ENCODE data around the gene PLEKHG5. TPM values are rescaled to one million over a fixed set of nuclear protein-coding genes. Genes with fewer than 3 reads are reported as not detected.

The PLEKHG5 gene
- total and polyA plus RNA-seq, 2 donors (not counting 1 experiment from before 2014, with no cell fraction given), result 0.42 to 3.3 TPM

GRCh38 chr1:6507037-6507428, 15.6 kb upstream of the PLEKHG5 start:
- no peaks in the 10 kb centered on the region for H3K27me3 ChIP-seq (ENCODE audit: control insufficient read depth, insufficient read depth, low read length)
- H3K4me1 ChIP-seq (ENCODE audit: control insufficient read depth, extremely low read depth, insufficient read depth, low read length), result no peaks in the 10 kb centered on the region
- no peak overlapping the region for H3K4me3 ChIP-seq (replicated peaks in 1 of 4; ENCODE audit: control extremely low read depth in 1 of 4, insufficient read depth in 1 of 4, low read depth in 3 of 4, low read length in 4 of 4)
- no peak overlapping the region for H3K9ac ChIP-seq (ENCODE audit: insufficient read depth, low read length)
- H3K36me3 ChIP-seq (ENCODE audit: control insufficient read depth, insufficient read depth, low read length), result no peaks in the 10 kb centered on the region
- no peak overlapping the region for H3K27ac ChIP-seq (ENCODE audit: insufficient read depth, low read length)
- no peak for DNase-seq (ENCODE audit: low read depth in 2 of 2)
- no peaks in the 10 kb centered on the region for H3K9me3 ChIP-seq (ENCODE audit: control insufficient read depth, insufficient read depth, low read depth, low read length)
- H4K20me1 ChIP-seq (ENCODE audit: control insufficient read depth, extremely low read depth, insufficient read depth, low read length), result no peaks in the 10 kb centered on the region
- no peak overlapping the region for H2AFZ ChIP-seq (ENCODE audit: low read length)
- no peak overlapping the region for H3K4me2 ChIP-seq (ENCODE audit: extremely low read depth, insufficient read depth, low read length)
- TF ChIP-seq EZH2 (IDR thresholded peaks at IDR 0.05; ENCODE audit: low read length, missing control alignments) (no peak), CTCF (conservative IDR thresholded peaks at IDR 0.05 in 1 of 2, IDR thresholded peaks at IDR 0.05 in 1 of 2; ENCODE audit: low read depth in 1 of 2, low read length in 2 of 2) (no peak)
- H3K79me2 ChIP-seq (ENCODE audit: control insufficient read depth, insufficient read depth, low read length), result no peaks in the 10 kb centered on the region

- H3K27me3 ChIP-seq (ENCODE audit: control insufficient read depth, insufficient read depth, low read length), result peaks cover 4% of the 10 kb centered on the region
- no peak overlapping the region for H3K4me2 ChIP-seq (ENCODE audit: extremely low read depth, insufficient read depth, low read length)
- H3K27ac ChIP-seq (ENCODE audit: insufficient read depth, low read length), result no peak overlapping the region
- H3K79me2 ChIP-seq (ENCODE audit: control insufficient read depth, insufficient read depth, low read length), result no peaks in the 10 kb centered on the region
- H3K4me3 ChIP-seq (replicated peaks in 1 of 4; ENCODE audit: control extremely low read depth in 1 of 4, insufficient read depth in 1 of 4, low read depth in 3 of 4, low read length in 4 of 4), result no peak overlapping the region
- DNase-seq (ENCODE audit: low read depth in 2 of 2), result no peak
- no peaks in the 10 kb centered on the region for H3K4me1 ChIP-seq (ENCODE audit: control insufficient read depth, extremely low read depth, insufficient read depth, low read length)
- H3K36me3 ChIP-seq (ENCODE audit: control insufficient read depth, insufficient read depth, low read length), result no peaks in the 10 kb centered on the region
- no peak overlapping the region for H2AFZ ChIP-seq (ENCODE audit: low read length)
- no peak for TF ChIP-seq CTCF (conservative IDR thresholded peaks at IDR 0.05 in 1 of 2, IDR thresholded peaks at IDR 0.05 in 1 of 2; ENCODE audit: low read depth in 1 of 2, low read length in 2 of 2)
- H3K9me3 ChIP-seq (ENCODE audit: control insufficient read depth, insufficient read depth, low read depth, low read length), result no peaks in the 10 kb centered on the region
- no peak overlapping the region for H3K9ac ChIP-seq (ENCODE audit: insufficient read depth, low read length)
- H4K20me1 ChIP-seq (ENCODE audit: control insufficient read depth, extremely low read depth, insufficient read depth, low read length), result no peaks in the 10 kb centered on the region
Measured at GRCh38 chr1:6506210-6507036, 15.0 kb upstream of the PLEKHG5 start.

GRCh38 chr1:6505367-6506209, 14.1 kb upstream of the PLEKHG5 start:
- no peaks in the 10 kb centered on the region for H3K9me3 ChIP-seq (ENCODE audit: control insufficient read depth, insufficient read depth, low read depth, low read length)
- H3K36me3 ChIP-seq (ENCODE audit: control insufficient read depth, insufficient read depth, low read length), result no peaks in the 10 kb centered on the region
- no peaks in the 10 kb centered on the region for H3K4me1 ChIP-seq (ENCODE audit: control insufficient read depth, extremely low read depth, insufficient read depth, low read length)
- TF ChIP-seq EZH2 (IDR thresholded peaks at IDR 0.05; ENCODE audit: low read length, missing control alignments) (no peak), CTCF (conservative IDR thresholded peaks at IDR 0.05 in 1 of 2, IDR thresholded peaks at IDR 0.05 in 1 of 2; ENCODE audit: low read depth in 1 of 2, low read length in 2 of 2) (no peak)
- H3K79me2 ChIP-seq (ENCODE audit: control insufficient read depth, insufficient read depth, low read length), result no peaks in the 10 kb centered on the region
- H3K27me3 ChIP-seq (ENCODE audit: control insufficient read depth, insufficient read depth, low read length), result peaks cover 4% of the 10 kb centered on the region
- H3K4me2 ChIP-seq (ENCODE audit: extremely low read depth, insufficient read depth, low read length), result no peak overlapping the region
- DNase-seq (ENCODE audit: low read depth in 2 of 2), result no peak
- H4K20me1 ChIP-seq (ENCODE audit: control insufficient read depth, extremely low read depth, insufficient read depth, low read length), result no peaks in the 10 kb centered on the region
- H2AFZ ChIP-seq (ENCODE audit: low read length), result no peak overlapping the region
- no peak overlapping the region for H3K27ac ChIP-seq (ENCODE audit: insufficient read depth, low read length)
- no peak overlapping the region for H3K9ac ChIP-seq (ENCODE audit: insufficient read depth, low read length)
- no peak overlapping the region for H3K4me3 ChIP-seq (replicated peaks in 1 of 4; ENCODE audit: control extremely low read depth in 1 of 4, insufficient read depth in 1 of 4, low read depth in 3 of 4, low read length in 4 of 4)
